NCI-H2171 treated with DMSO at 0.1 percent for 48 hours (cell line): ENCODE data around the gene EGF.

Experiments
- DNase-seq: peaks from one replicate; lab custom pipeline; 2025; lab: John Stamatoyannopoulos, UW

EGF gene

DNA sequence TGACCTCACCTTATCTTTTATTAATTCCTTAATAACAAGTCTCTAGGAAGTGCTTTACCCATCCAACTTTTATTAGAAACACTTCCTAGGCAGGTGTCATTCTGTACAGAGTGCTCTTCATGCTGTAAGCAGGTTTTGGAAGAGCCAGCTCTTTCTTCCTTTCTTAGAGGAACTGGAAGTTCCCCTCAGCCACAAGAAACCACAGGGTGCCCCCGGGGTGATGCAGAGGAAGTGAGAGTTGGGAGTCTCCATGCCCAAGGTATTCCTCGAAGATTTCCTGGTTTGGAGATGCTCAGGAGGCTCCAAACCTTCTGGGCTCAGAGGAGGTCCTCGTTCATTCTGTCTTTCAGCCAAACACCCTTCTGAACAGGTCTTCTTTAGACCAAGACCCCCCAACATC lies 83.8 kb downstream of the EGF start:
- no peak for DNase-seq

DNA sequence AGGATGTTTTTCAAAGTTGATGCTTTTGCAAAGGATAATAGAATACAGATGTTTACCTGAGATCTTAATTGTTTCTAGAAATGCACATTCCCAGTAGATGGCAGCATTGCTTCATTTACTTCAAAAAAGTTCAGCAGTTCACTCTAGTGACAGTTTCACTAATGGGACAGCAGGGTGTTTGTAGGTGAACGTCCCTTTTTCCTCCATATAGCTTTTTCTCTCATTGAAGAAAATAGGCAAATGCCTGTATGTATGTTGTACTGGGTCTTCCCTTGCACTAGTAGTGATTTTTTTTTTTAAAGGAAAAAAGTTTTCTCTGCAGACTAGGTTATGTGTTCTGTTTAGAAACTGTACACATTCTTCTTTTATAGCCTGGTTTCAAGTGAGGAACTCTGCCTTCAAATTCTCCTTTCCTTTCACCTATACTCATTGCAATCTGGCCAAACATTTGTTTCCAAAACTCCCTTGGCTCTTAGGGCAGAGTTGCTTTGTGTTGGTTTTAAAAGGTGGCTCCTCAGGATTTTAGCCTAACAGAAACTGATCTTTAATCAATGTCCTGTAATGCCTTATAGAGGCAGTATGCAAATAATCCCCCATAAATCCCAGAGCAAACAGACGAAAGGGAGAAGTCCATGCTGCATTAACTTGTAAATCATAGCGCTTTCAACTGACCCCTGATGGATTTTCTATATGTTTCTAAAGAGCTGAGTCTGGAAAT lies 86.3 kb downstream of the EGF start:
- DNase-seq = peak; percentile 3

DNA sequence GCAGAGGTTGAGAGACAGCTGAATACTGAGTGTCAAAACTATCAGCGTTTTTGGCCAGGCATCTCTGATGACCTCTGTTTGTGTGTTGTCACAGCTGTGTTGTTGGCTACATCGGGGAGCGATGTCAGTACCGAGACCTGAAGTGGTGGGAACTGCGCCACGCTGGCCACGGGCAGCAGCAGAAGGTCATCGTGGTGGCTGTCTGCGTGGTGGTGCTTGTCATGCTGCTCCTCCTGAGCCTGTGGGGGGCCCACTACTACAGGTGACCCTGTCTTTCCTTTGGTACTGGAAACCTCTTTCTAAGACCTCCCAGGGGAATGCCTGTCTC lies 86.9 kb downstream of the EGF start:
- DNase-seq = no peak

DNA sequence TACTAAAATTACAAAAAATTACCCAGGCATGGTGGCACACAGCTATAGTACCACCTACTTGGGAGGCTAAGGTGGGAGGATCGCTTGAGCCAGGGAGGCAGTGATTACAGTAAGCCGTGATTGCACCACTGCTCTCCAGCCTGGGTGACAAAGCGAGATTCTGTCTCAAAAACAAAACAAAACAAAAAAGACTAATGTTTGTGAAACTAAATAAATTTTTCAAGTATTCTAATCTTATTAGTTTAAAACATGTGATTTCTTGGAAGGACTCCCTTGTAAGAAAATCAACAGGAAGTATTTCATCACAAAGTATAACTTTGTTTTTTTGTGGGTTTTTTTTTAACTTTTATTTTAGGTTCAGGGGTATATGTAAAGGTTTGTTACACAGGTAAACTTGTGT lies 89.6 kb downstream of the EGF start:
- DNase-seq = no peak

DNA sequence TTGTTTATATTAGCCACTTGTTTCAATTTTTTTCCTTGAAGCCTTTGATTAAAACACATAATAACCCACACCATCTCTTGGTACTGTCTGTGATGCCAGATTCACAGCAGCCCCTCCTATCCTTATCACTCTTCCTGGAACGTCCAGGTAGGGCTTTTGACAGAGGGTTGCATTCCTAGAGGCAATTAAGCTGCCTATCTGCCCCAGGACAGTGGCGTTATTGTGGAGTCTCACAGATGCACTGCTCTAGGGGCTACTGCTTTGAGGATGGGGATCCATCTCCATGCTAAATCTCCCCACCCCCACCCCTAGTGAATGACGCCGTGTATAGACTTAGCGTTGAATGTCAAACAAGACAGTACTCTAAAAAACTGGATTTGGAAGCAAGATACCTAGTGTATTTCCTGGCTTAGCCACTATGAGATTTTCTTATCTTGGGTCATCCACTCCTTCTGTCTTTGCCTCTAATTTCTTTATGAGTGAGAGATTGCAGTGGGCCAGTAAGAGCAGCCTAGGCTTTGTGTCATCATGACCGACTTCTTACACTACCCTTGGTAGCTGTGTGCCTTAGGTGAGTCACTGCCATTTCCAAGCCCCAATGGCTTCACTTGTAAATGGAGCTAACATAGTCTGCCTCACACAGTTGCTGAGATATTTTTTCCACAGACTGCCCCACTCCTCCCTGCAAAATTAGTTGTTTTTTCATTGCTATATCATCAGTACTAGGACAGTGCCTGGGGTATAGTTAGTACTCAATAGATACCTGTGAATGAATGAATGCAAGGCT lies 90.9 kb downstream of the EGF start:
- DNase-seq = no peak

DNA sequence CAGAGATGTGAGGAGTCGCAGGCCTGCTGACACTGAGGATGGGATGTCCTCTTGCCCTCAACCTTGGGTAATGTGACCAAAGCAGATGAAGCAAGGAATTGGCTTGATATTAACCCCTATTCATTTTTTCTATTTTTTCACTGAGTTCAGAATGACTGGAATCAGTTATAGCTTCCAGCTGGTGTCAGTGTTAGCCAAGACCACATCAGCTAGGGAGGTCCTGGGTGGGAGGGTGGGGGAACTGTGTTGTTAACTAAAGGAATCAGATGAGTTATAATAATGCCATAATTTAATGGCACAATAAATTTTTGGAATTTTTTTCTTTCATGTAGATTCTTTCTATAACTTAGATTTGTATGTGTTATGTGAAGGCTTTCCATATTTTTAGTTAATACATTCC lies 91.9 kb downstream of the EGF start:
- DNase-seq = no peak

DNA sequence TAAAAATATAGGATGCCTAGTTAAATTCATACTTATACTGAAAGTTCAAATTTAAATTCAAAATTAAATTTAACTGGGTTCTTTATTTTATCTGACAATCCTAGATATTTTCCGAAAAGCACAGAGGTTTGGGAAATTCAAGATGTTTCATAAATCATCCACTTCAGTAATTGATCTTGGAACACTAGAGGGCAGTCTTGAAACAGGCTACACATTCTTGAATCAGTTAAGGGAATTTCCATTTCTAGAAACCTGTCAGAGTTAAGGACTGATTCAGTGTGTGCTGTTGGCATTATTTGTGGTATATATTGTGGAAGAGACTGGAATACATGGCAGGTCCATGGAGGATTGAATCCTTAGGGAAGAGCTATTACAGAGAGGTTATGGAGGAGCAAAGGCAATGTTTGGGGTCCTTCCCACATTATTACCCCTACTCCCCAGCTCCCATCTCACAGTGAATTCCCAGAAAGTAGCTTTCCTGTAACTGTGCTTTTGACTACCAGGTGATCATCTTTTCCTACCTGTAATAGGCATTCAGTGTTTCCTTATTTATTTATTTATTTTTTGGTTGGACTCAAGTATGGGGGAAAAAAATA lies 92.9 kb downstream of the EGF start:
- DNase-seq = peak; percentile 9

DNA sequence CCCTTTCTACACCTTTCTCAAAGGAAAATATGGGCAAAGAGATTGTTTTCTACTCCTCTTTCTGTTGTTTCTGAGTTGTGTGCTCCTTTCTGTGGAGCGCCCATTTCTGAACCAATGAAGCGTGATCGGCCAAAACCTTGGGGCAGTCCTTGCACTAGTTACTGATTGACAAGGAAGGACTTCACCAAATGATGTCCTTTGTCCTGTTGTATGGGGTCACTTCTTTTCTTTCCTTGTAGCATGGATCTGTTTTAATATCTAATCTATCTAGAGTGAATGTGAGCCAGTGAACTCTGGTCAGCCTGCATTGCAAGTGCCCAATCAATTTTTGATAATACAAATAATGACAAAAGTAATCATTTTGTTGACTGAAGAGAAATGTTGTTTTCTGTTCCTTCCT lies 94.5 kb downstream of the EGF start:
- no peak for DNase-seq

DNA sequence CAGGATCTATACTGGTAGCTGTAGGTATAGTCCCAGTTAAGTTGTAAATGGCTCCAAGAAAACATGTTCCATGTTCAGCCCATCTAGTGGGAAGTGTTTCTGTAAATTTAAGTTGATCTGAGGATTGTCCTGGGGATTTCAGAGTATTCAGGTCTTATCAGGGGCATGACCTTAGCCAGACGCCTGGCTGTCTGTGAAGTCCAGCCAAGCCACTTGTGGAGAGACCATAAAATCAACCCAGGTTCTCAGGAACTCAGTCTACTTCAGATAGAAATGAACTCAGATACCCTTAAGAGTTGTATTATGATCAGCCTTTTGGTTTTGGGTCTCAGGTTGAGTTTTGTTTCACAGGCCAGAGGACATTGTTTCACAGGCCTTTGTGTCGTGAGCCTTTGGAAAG lies 95.9 kb downstream of the EGF start:
- no peak for DNase-seq

DNA sequence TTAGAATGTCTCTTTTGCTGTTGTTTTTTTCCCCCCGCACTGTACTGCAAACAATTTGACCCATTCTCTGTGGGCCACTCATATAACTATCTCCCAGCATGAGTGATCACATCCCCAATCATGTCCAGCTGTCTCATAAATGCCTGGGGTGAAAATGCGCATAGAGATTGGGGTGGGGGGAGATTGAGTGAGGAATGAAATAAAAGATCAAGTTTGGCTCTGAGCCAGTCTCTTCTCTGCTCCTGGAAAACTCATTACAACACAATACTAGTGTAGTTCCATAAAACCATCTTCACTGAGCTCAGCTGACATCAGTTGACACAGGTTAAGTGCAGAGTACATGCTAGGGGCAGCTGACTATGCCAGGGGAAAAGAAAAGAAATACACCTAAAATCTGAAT lies 96.9 kb downstream of the EGF start:
- no peak for DNase-seq

DNA sequence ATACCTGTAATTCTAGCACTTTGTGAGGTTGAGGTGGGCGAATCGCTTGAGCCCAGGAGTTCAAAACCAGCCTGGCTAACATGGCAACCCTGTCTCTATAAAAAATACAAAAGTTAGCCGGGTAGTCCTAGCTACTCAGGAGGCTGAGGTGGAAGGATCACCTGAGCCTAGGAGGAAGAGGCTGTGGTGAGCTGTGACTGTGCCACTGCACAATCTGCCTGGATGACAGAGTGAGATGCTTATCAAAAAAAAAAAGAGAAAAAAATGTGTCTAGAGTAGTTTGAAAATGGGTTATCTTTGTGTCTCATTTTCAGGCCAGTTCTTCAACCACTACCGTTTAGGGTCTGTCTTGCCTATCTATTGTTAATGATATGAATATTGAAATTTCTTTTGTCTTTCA lies 98.1 kb downstream of the EGF start:
- no peak for DNase-seq

DNA sequence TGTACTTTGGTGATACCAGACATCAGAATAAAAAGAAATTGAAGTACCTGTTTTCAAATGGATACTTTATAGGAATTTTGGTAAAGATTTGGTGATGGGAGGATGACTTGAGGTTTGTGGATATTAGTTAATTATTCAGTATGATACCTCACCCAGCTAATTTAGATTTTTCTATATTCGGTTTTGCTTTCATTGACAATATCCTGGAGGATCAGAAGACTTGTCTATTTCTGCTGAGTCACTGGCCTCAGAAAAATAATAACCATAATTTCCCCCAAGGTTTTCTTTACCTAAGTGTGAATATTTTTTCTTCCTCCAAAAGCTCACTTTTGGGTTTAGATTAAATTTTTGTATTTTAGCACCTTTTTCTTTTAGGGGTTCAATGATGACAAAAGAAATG lies 100.2 kb downstream of the EGF start:
- DNase-seq = no peak

DNA sequence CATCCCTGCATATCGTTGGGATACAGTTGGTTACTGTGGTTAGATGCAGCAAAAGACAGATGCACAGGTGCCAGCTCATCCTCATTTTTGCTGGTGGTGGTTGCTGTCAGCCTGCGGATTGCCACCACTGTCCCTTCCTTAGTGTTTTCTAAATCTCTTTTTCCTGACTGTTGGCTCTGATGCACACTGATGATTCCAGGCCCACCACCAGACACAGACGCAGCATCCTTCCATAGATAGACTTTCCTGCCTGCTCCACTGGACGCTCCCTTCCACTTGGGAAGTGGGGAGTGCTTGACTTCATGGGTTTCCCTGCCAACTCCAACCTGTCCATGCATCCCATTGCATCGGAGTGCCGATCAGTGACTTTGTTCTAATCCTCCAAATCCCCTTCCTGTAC lies 101.5 kb downstream of the EGF start:
- DNase-seq = no peak

DNA sequence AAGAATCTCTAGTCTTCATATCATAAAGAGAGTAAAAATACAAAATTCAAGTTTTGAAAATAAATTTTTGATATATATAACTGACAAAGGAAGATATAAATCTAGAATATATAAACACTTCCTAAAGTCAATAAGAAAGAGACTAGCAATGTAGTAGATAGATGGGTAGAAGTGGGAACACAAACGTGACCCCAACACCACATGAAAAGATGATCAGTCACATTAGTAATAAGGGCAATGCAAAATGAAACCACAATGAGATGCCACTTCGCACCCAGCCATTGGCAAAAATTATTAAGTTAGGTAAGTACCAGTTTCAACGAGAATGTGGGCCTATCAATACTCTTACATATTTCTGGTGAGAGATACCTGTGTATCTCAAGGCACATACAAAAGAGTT lies 106.5 kb downstream of the EGF start:
- no peak for DNase-seq

DNA sequence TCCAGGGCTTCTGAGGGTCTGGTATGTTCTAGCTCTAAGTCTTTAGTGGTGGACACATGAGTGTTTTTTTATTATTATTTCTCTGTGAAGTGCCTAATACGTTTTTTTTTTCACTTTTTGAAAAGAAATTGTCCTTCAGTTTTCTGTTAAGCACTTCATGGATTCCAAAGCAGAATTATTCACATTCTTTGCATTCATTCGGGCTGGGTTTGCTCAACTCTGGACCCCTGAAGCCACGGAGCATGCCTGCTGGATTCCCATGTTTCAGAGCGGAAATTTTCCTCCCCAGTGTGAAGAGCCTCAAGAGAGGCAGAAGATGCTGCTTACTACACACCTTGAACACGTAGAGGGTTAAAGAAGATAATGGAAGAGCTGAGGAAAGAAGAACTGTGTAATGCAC lies 107.5 kb downstream of the EGF start:
- no peak for DNase-seq

DNA sequence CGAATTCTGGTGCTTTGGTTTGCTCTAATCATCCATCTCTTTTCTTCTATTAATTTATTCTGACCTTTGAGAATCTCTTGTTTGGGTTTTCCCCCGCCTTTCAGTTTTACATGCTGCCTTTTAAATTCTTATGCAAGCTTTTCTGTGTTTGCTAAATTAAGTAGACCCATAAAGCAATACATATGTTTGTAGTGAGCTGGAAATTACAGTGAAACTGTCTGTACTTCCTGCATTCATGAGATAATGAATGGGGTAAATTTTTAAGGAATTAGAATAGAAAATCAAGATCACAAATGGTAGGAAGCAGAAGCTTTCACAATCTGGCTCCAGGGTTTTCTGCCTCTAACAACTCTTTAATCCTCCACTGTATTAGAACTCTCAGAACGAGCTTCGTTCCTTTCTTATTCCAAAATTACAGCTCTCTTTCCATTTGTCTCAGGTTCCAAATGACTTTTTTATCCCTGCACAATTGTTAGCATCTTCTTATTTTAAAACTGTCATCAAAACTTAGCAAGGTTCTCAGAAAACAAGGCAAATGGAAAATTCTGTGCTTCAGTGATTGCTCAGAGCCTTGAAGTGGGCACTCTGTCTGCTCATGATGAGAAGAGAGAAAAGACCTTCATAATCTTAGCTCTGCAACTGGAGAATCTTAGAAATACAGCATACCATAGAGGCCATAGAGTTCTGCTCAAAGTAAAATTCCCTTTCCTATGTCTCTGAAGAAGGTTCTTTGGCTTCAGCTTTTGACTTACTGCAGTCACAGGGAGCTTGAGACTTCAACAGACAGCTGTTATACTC lies 108.2 kb downstream of the EGF start:
- DNase-seq = no peak

DNA sequence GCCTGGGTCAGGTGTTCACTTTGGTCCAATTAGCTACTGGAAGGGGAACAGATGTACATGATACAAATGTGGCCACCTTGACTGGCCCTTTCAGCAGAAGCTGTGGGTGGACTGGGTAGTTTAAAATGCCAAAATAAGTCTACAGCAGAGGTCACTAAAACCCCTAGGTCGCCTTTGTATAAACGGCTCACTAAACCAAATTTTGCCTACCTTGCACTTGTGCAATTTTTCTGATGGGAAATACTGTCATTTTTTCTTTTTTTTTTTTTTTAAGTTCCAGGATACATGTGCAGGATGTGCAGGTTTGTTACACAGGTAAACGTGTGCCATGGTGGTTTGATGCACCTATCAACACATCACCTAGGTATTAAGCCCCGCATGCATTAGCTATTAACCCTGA lies 109.8 kb downstream of the EGF start:
- no peak for DNase-seq

DNA sequence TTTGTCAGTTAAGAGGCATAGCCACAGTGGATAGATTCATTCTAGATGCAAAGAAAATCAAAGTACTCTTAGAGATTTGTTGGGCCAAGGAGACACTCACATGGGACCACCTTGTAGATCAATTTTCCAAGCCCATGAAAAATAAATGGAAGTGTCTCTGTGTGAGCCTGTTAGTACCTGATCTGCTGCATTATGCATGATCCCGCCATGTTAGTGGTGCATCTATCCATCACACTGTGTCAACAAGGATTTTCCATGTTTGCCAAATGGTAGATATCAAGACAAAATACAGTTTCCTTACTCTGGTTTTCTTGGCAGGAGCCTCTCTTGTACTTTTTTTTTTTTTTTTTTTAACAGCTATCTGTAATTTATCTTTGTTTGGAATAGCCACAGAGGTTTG lies 112.4 kb downstream of the EGF start:
- no peak for DNase-seq

DNA sequence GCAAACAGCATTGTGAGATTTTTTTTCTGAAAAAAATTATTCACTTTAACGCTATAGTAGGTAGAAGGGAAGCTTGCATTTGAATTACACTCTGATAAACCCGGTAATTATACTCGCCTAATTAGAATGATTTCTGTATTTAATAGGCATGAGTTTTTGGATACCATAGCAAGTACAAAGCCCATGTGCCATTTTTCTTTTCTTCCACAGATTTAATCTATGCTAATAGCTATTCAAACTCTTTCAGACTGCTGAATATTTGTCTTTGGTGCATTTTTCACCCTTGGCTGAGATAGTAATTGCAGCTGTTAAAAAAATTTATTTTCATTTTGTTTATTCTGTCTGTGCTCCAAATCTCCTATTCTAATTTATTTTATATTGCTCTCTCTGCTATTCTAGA lies 113.0 kb downstream of the EGF start:
- no peak for DNase-seq

DNA sequence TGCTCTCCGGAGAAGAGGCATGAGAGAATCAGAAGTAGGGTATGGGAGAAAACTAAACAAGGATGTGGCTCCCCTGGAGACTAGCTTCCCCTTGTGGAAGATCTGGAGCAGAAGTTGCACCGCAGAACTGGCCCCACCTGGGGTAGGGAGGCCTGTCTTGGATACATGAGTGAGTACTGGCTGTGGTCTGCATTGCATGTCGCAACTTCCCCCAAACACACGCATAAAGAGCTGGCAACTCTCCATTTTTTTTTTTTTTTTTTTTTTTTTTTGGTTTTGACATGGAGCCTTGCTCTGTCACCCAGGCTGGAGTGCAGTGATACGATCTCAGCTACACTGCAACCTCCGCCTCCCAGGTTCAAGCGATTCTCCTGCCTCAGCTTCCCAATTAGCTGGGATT lies 119.9 kb downstream of the EGF start:
- DNase-seq = no peak

DNA sequence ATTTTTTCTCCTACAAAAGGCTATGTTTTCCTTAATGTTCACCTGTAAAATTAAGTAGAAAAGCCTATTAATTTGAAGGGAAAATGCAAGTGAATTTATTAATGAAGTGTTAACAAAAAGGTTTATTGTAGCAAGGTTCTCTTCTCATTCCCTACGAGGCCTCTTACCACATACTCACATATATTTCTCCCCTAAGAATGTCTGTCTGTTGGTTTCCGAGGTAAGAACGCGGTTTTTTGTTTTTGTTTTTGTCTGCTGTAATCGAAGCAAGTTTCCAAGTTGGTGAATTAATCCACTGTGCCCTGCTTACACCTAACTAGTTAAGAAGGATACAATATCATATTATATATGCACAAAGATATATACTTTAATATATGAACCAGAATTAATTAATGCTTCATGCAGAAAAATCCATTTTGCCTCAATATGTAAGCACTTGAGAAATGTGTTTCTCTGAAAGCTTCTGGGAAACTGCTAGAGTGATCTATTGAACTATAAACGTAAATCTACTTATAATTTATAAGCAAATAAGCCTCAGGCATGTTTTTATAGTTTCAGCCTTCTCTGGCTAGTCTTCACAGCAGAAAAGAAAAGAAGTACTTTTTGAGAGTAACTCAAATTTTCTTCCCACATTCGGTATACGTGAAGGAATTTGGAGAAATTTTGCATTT lies 120.8 kb downstream of the EGF start:
- DNase-seq = no peak

DNA sequence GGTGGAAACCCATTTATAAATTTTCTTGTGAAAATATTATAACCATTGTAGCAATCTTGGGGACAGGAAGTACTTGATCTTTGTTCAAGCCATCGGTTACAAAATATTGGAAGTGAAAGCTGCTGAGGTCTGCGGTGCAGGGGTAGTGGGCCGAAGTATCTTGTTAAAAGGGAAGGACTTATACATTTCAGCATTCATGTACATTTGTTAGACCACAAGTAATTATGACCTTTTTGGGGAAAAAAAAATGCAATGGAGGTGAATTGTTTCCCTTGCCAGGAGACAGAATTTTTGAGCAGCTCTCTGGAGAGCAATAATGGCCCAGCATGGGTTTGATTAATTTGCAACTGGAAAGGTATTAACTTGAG lies 121.3 kb downstream of the EGF start:
- no peak for DNase-seq
